HG02981 (cell line): ENCODE results near the gene SMIM24.
A peak's percentile ranks its signal among the peaks of the same experiment; 100 is the strongest.
"Not testable (repeated sequence)": the region's sequence is repeated elsewhere in the genome, so short reads cannot be mapped to it uniquely, and the experiment has no call there.

Experiments
- ATAC-seq: cut with Tn5 transposase; IDR thresholded peaks from one replicate; pipeline ENCODE4 v1.9.1; 2021; ENCODE audit warnings: mild to moderate bottlenecking, moderate library complexity; ENCODE audit not compliant: unreplicated experiment

SMIM24 gene

DNA sequence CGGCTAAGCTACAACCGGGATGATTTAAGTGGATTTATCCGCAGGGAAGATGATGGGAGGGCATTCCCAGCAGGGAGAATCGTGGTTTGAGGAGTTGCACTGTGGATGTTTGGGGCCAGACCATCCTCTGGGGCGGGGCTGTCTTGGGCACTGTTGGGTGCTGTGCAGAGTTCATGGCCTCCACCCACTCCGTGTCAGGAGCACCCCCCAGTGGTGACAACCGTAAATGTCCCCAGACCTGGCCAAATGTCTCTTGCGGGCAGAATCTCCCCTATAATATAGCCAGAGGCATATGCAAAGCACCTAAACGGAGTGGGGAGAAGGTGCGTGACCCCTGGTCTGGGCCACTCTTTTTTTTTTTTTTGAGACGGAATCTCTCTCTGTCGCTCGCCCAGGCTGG is 40.2 kb downstream of the SMIM24 start:
- no peak for ATAC-seq

- peak; percentile 86 for ATAC-seq
Observed at GRCh38 chr19:3434630-3435553, 45.4 kb downstream of the SMIM24 start.

- ATAC-seq: no peak
Observed at GRCh38 chr19:3433805-3434540, 46.4 kb downstream of the SMIM24 start.

GRCh38 chr19:3433313-3433712 is 47.0 kb downstream of the SMIM24 start:
- no peak for ATAC-seq

DNA sequence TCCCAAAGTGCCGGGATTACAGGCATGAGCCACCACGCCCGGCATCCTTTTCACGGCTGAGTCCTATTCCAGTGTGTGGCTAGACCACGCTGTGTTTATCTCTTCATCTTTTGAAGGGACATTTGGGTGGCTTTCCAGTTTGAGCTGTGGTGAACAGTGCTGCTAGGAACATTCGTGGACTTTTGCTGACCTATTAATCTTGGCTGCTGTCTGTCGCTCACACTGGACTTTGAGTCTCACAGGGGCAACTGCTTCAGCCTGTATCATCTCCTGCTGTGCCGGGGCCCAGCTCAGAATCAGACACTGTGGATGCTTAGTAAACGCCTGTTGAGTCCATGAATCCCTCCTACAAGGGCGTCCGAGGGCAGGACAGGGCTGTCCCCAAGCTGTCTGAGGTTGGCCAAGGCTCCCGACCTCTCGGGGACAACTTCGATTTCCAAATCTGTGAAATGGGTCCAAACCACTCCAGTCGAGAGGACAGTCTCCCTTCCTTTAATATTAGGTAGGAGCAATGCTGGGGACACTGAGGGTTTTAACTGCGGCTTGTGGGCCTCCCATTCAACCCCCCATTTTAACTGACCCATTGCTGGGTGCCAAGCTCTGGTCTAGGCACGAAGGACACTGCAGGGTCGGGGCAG is 48.4 kb downstream of the SMIM24 start:
- no peak for ATAC-seq

GRCh38 chr19:3430366-3430680 is 50.0 kb downstream of the SMIM24 start:
- not testable (repeated sequence) for ATAC-seq

DNA sequence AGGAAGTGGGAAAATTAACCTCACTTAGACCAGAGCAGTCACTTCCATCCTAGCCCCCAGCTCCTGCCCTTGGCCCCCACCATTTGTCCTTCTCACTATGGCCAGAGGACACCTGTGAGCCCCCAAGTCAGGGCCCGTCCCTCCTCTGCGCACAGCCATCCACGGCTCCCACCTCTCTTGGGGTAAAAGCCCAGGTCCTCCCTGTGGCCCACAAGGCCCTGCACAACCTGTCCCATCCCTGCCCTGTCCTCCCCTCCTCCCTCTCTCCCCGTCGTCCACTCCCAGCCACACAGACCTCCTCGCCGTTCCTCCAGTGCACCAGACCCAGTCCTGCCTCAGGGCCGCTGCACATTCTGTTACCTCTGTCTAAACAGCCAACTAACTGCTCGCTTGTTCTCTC is 53.9 kb downstream of the SMIM24 start:
- ATAC-seq: no peak
